ENCODE results near the gene C4BPA.

Gene C4BPA

GRCh38 chr1:207060596-207060995, 43.4 kb upstream of the C4BPA start:
- Histone ChIP-seq H2AFZ (ENCODE audit: low read depth, low read length, severe bottlenecking) (no peak overlapping the region), H3K4me3 (ENCODE audit: insufficient read depth, low read length, poor library complexity, severe bottlenecking) (no peak overlapping the region), H3F3A (ENCODE audit: insufficient read depth) (no peaks in the 10 kb centered on the region), H3K27me3 (ENCODE audit: low read length) (no peaks in the 10 kb centered on the region), H3K79me2 (ENCODE audit: insufficient read depth, low read length) (no peaks in the 10 kb centered on the region), H3K27ac (ENCODE audit: low read depth, low read length) (no peak overlapping the region), H4K20me1 (ENCODE audit: low read depth, low read length) (no peaks in the 10 kb centered on the region), H3K9me2 (replicated peaks; ENCODE audit: insufficient read depth, low read length) (no peaks in the 10 kb centered on the region), H3K4me2 (ENCODE audit: low read depth, low read length, poor library complexity, severe bottlenecking) (no peak overlapping the region), H3K9ac (ENCODE audit: low read length) (no peak overlapping the region), H3K9me3 (ENCODE audit: insufficient read depth, low read length) (no peaks in the 10 kb centered on the region), H3K36me3 (ENCODE audit: low read length) (no peaks in the 10 kb centered on the region)
- TF ChIP-seq CTCF (IDR thresholded peaks at IDR 0.05; ENCODE audit: insufficient read depth, low read length, poor library complexity, severe bottlenecking) (no peak), EZH2phosphoT487 (conservative IDR thresholded peaks at IDR 0.05; ENCODE audit: low read length) (no peak)

- H3K79me2 ChIP-seq (ENCODE audit: insufficient read depth, low read length), result no peaks in the 10 kb centered on the region
These were observed 42.0 kb upstream of the C4BPA start for GRCh38 chr1:207062058-207062457.

GRCh38 chr1:207063014-207063413, 41.0 kb upstream of the C4BPA start:
- Histone ChIP-seq H3K9me2 (replicated peaks; ENCODE audit: insufficient read depth, low read length) (no peaks in the 10 kb centered on the region), H4K20me1 (ENCODE audit: low read depth, low read length) (no peaks in the 10 kb centered on the region), H3K79me2 (ENCODE audit: insufficient read depth, low read length) (no peaks in the 10 kb centered on the region), H3K9me3 (ENCODE audit: insufficient read depth, low read length) (no peaks in the 10 kb centered on the region), H3K4me2 (ENCODE audit: low read depth, low read length, poor library complexity, severe bottlenecking) (no peak overlapping the region), H3K27ac (ENCODE audit: low read depth, low read length) (no peak overlapping the region), H3K9ac (ENCODE audit: low read length) (no peak overlapping the region), H3F3A (ENCODE audit: insufficient read depth) (no peaks in the 10 kb centered on the region), H3K27me3 (ENCODE audit: low read length) (no peaks in the 10 kb centered on the region), H3K36me3 (ENCODE audit: low read length) (no peaks in the 10 kb centered on the region), H3K4me3 (ENCODE audit: insufficient read depth, low read length, poor library complexity, severe bottlenecking) (no peak overlapping the region), H2AFZ (ENCODE audit: low read depth, low read length, severe bottlenecking) (no peak overlapping the region)
- TF ChIP-seq EZH2phosphoT487 (conservative IDR thresholded peaks at IDR 0.05; ENCODE audit: low read length) (no peak), CTCF (IDR thresholded peaks at IDR 0.05; ENCODE audit: insufficient read depth, low read length, poor library complexity, severe bottlenecking) (no peak)

More at GRCh38 chr1:207062058-207062457, 42.0 kb upstream of the C4BPA start:
- Histone ChIP-seq H3K4me3 (ENCODE audit: insufficient read depth, low read length, poor library complexity, severe bottlenecking) (no peak overlapping the region), H3K4me2 (ENCODE audit: low read depth, low read length, poor library complexity, severe bottlenecking) (no peak overlapping the region), H3K36me3 (ENCODE audit: low read length) (no peaks in the 10 kb centered on the region), H3K9me3 (ENCODE audit: insufficient read depth, low read length) (no peaks in the 10 kb centered on the region), H4K20me1 (ENCODE audit: low read depth, low read length) (no peaks in the 10 kb centered on the region), H3K27me3 (ENCODE audit: low read length) (no peaks in the 10 kb centered on the region), H2AFZ (ENCODE audit: low read depth, low read length, severe bottlenecking) (no peak overlapping the region), H3K27ac (ENCODE audit: low read depth, low read length) (no peak overlapping the region), H3K9ac (ENCODE audit: low read length) (no peak overlapping the region), H3F3A (ENCODE audit: insufficient read depth) (no peaks in the 10 kb centered on the region), H3K9me2 (replicated peaks; ENCODE audit: insufficient read depth, low read length) (no peaks in the 10 kb centered on the region)
- TF ChIP-seq EZH2phosphoT487 (conservative IDR thresholded peaks at IDR 0.05; ENCODE audit: low read length), result no peak
- TF ChIP-seq CTCF (IDR thresholded peaks at IDR 0.05; ENCODE audit: insufficient read depth, low read length, poor library complexity, severe bottlenecking), result no peak
